H1 (cell line): ENCODE measurements around the gene BRMS1. TPM values are rescaled to one million over a fixed set of nuclear protein-coding genes. Genes with fewer than 3 reads are reported as not detected.

Experiments
- CTCF ChIA-PET: fragments of 300-600 bp; sonication (Branson Sonifier 250); formaldehyde crosslinking; loops from one replicate; lab custom pipeline; 2021; ENCODE audit not compliant: partially characterized antibody; lab: Charles Lee
- POLR2A ChIA-PET: fragments of 300-600 bp; sonication (Branson Sonifier 250); formaldehyde crosslinking; loops from one replicate; lab custom pipeline; 2021; ENCODE audit warnings: inconsistent platforms; ENCODE audit not compliant: partially characterized antibody; lab: Charles Lee
- DNase-seq, 2 experiments: peaks; one replicate each; pipeline versions ENCODE4 v3.0.0 to v3.0.0-alpha.2; 2010 to 2022; ENCODE audit warnings: low spot score in 2 of 2, low read depth in 1 of 2, mixed read lengths in 1 of 2
- FAIRE-seq: peaks from 2 replicates; lab custom pipeline; 2011; peaks lifted over from hg19 to GRCh38; lab: Jason Lieb, UNC
- H2AFZ ChIP-seq: 2 replicates; pipeline ENCODE4 v1.8.1; 2012; ENCODE audit warnings: low read length, inconsistent platforms
- H2AK5ac ChIP-seq: 2 replicates; pipeline ENCODE4 v1.6.1; 2013; ENCODE audit warnings: low read depth, low read length
- H2BK120ac ChIP-seq: replicated peaks from 2 replicates; pipeline ENCODE3; 2013; ENCODE audit warnings: low read depth, low read length, inconsistent platforms
- H2BK12ac ChIP-seq: 2 replicates; pipeline ENCODE4 v1.6.1; 2013; ENCODE audit warnings: low read depth, low read length
- H2BK15ac ChIP-seq: 2 replicates; pipeline ENCODE4 v1.6.1; 2013; ENCODE audit warnings: low read length
- H2BK20ac ChIP-seq: 2 replicates; pipeline ENCODE4 v1.6.1; 2013; ENCODE audit warnings: low read length
- H2BK5ac ChIP-seq: 2 replicates; pipeline ENCODE4 v1.6.1; 2013; ENCODE audit warnings: low read depth, low read length
- H3K14ac ChIP-seq: 2 replicates; pipeline ENCODE4 v1.6.1; 2013; ENCODE audit warnings: inconsistent platforms; ENCODE audit not compliant: insufficient read length
- H3K18ac ChIP-seq: 2 replicates; pipeline ENCODE4 v1.6.1; 2013; ENCODE audit warnings: low read length; ENCODE audit errors: extremely low read depth
- H3K23ac ChIP-seq: 2 replicates; pipeline ENCODE4 v1.6.1; 2013; ENCODE audit warnings: inconsistent platforms; ENCODE audit not compliant: insufficient read length
- H3K23me2 ChIP-seq: 2 replicates; pipeline ENCODE4 v1.6.1; 2013; ENCODE audit warnings: low read depth, low read length
- H3K27ac ChIP-seq: 2 replicates; pipeline ENCODE4 v1.6.1; 2011; ENCODE audit warnings: low read depth, low read length, inconsistent platforms
- H3K27me3 ChIP-seq, 4 experiments: replicated peaks in 1 of 4; 1 replicate in 1 of 4; 2 replicates in 3 of 4; pipeline versions ENCODE4 v1.6.1 to v1.8.1; 2011 to 2013; ENCODE audit warnings: low read length in 3 of 4, mild to moderate bottlenecking in 3 of 4, inconsistent platforms in 2 of 4, mixed read lengths in 2 of 4, moderate library complexity in 1 of 4; ENCODE audit not compliant: control insufficient read depth in 3 of 4, insufficient read depth in 3 of 4; ENCODE audit errors: extremely low read depth in 1 of 4
- H3K36me3 ChIP-seq, 4 experiments: 2 replicates each; pipeline versions ENCODE4 v1.6.1 to v1.8.1; 2011 to 2013; ENCODE audit warnings: mild to moderate bottlenecking in 4 of 4, low read length in 3 of 4, moderate library complexity in 2 of 4, control low read depth in 1 of 4, inconsistent platforms in 1 of 4; ENCODE audit not compliant: insufficient read depth in 4 of 4, control insufficient read depth in 2 of 4
- H3K4ac ChIP-seq: replicated peaks from 2 replicates; pipeline ENCODE3; 2013; ENCODE audit warnings: low read length, low read depth, mixed read lengths, inconsistent platforms; ENCODE audit not compliant: insufficient read length
- H3K4me1 ChIP-seq, 4 experiments: replicated peaks in 1 of 4; 1 replicate in 1 of 4; 2 replicates in 3 of 4; pipeline versions ENCODE4 v1.6.1 to v1.8.1; 2011 to 2013; ENCODE audit warnings: low read length in 3 of 4, inconsistent platforms in 2 of 4, mixed read lengths in 1 of 4; ENCODE audit not compliant: insufficient read depth in 4 of 4, control insufficient read depth in 3 of 4
- H3K4me2 ChIP-seq, 2 experiments: 2 replicates each; pipeline versions ENCODE4 v1.6.1 to v1.8.1; 2011 to 2013; ENCODE audit warnings: low read depth in 2 of 2, low read length in 2 of 2, control low read depth in 1 of 2, inconsistent platforms in 1 of 2, mild to moderate bottlenecking in 1 of 2; ENCODE audit not compliant: insufficient read depth in 1 of 2
- H3K4me3 ChIP-seq, 4 experiments: fragments of 200-600, 300-600 bp in 1 of 4; sonication (generic), shearing (Covaris generic), sonication (Bioruptor Twin) in 1 of 4; 2 replicates each; pipeline versions ENCODE4 v1.5.1 to v1.8.1; 2011 to 2016; ENCODE audit warnings: low read length in 4 of 4, low read depth in 3 of 4, control low read depth in 2 of 4, inconsistent platforms in 2 of 4, mild to moderate bottlenecking in 2 of 4, mixed read lengths in 1 of 4, moderate library complexity in 1 of 4; ENCODE audit not compliant: insufficient read depth in 2 of 4; ENCODE audit errors: extremely low read depth in 1 of 4
- H3K56ac ChIP-seq: replicated peaks from 2 replicates; pipeline ENCODE3; 2013; ENCODE audit warnings: low read depth, mild to moderate bottlenecking, mixed read lengths, low read length, inconsistent platforms; ENCODE audit not compliant: insufficient read length
- H3K79me1 ChIP-seq: 2 replicates; pipeline ENCODE4 v1.6.1; 2013; ENCODE audit warnings: low read depth, low read length, control low read depth
- H3K79me2 ChIP-seq, 2 experiments: 2 replicates each; pipeline versions ENCODE4 v1.6.1 to v1.8.1; 2012 to 2013; ENCODE audit warnings: low read length in 2 of 2, mild to moderate bottlenecking in 2 of 2, inconsistent platforms in 1 of 2; ENCODE audit not compliant: insufficient read depth in 2 of 2, control insufficient read depth in 1 of 2
- H3K9ac ChIP-seq, 4 experiments: replicated peaks in 1 of 4; 1 replicate in 1 of 4; 2 replicates in 3 of 4; pipeline versions ENCODE4 v1.6.1 to v1.8.1; 2011 to 2013; ENCODE audit warnings: low read depth in 3 of 4, low read length in 3 of 4, control low read depth in 2 of 4, mild to moderate bottlenecking in 2 of 4, moderate library complexity in 2 of 4, inconsistent platforms in 1 of 4; ENCODE audit errors: extremely low read depth in 1 of 4
- H3K9me3 ChIP-seq, 2 experiments: 2 replicates each; pipeline versions ENCODE4 v1.6.1 to v1.8.1; 2012 to 2013; ENCODE audit warnings: mild to moderate bottlenecking in 2 of 2, moderate library complexity in 2 of 2, control low read depth in 1 of 2, inconsistent platforms in 1 of 2, low read depth in 1 of 2, low read length in 1 of 2, mixed read lengths in 1 of 2; ENCODE audit not compliant: insufficient read depth in 2 of 2
- H4K20me1 ChIP-seq, 2 experiments: replicated peaks in 1 of 2; 2 replicates each; pipeline versions ENCODE3 to v1.8.1; 2011 to 2013; ENCODE audit warnings: inconsistent platforms in 2 of 2, low read length in 2 of 2, mild to moderate bottlenecking in 1 of 2; ENCODE audit not compliant: insufficient read depth in 2 of 2, control insufficient read depth in 1 of 2
- H4K5ac ChIP-seq: 2 replicates; pipeline ENCODE4 v1.6.1; 2013; ENCODE audit warnings: low read length, low read depth, mixed read lengths, inconsistent platforms; ENCODE audit not compliant: insufficient read length
- H4K8ac ChIP-seq: 2 replicates; pipeline ENCODE4 v1.8.0; 2013; ENCODE audit warnings: mild to moderate bottlenecking, moderate library complexity, low read length, inconsistent platforms; ENCODE audit not compliant: insufficient read depth; ENCODE audit errors: extremely low read depth
- H4K91ac ChIP-seq: replicated peaks from 2 replicates; pipeline ENCODE3; 2013; ENCODE audit warnings: low read length, mixed read lengths, inconsistent platforms; ENCODE audit not compliant: insufficient read length
- BCL11A ChIP-seq, 2 experiments: IDR thresholded peaks; one replicate each; pipeline ENCODE4 v1.6.1; 2011; ENCODE audit warnings: low read depth in 2 of 2, low read length in 2 of 2, mild to moderate bottlenecking in 2 of 2
- JUND ChIP-seq: IDR thresholded peaks from 2 replicates; pipeline ENCODE4 v1.6.1; 2011; ENCODE audit warnings: mild to moderate bottlenecking, improper control_type of control experiment, low read length
- KDM1A ChIP-seq: fragments of 200-600, 300-600 bp; sonication (generic); IDR thresholded peaks from 2 replicates; pipeline ENCODE4 v1.7.1; 2016; ENCODE audit warnings: mild to moderate bottlenecking, low read length, borderline replicate concordance
- KDM4A ChIP-seq: IDR thresholded peaks from one replicate; pipeline ENCODE4 v1.7.1; 2012; ENCODE audit warnings: low read depth, mild to moderate bottlenecking, moderate library complexity, low read length, inconsistent platforms; ENCODE audit not compliant: severe bottlenecking
- NANOG ChIP-seq: IDR thresholded peaks from 2 replicates; pipeline ENCODE4 v1.6.1; 2011; ENCODE audit warnings: low read length, low read depth, mild to moderate bottlenecking, inconsistent platforms; ENCODE audit not compliant: insufficient read depth, poor library complexity, severe bottlenecking
- PHF8 ChIP-seq: fragments of 200-600 bp; sonication (generic); conservative IDR thresholded peaks from 2 replicates; pipeline ENCODE4 v1.7.1; 2012; ENCODE audit warnings: low read depth, mild to moderate bottlenecking, inconsistent platforms, low read length, moderate library complexity
- POLR2A ChIP-seq, 2 experiments: IDR thresholded peaks; 1 replicate in 1 of 2; 2 replicates in 1 of 2; pipeline ENCODE4 v1.6.1; 2011; ENCODE audit warnings: low read depth in 2 of 2, low read length in 2 of 2, mild to moderate bottlenecking in 2 of 2; ENCODE audit errors: control extremely low read depth in 1 of 2
- SP4 ChIP-seq: IDR thresholded peaks from 2 replicates; pipeline ENCODE4 v1.6.1; 2012; ENCODE audit warnings: low read length, inconsistent platforms
- YY1 ChIP-seq: IDR thresholded peaks from 2 replicates; pipeline ENCODE4 v1.6.1; 2011; ENCODE audit warnings: low read depth, mild to moderate bottlenecking, low read length
- ZNF274 ChIP-seq: IDR thresholded peaks from 2 replicates; pipeline ENCODE4 v1.7.0; 2012; ENCODE audit warnings: low read length, borderline replicate concordance; ENCODE audit errors: extremely low read depth
- WGBS, 2 experiments: shearing (Covaris generic) in 1 of 2; methylation state at CpG; one replicate each; pipeline versions ENCODE4 v1.1.6 to v1.1.7; 2013 to 2015; ENCODE audit warnings: low lambda C conversion rate in 2 of 2, mixed read lengths in 2 of 2, inconsistent platforms in 1 of 2, low coverage in 1 of 2, missing lambda C conversion rate in 1 of 2; ENCODE audit not compliant: insufficient replicate concordance in 2 of 2, insufficient coverage in 1 of 2, insufficient read length in 1 of 2; ENCODE audit errors: extremely low coverage in 1 of 2, missing lambda C conversion rate in 1 of 2; 5-methylcytosine and 5-hydroxymethylcytosine counted together
- polyA plus RNA-seq, 7 experiments: library from polyadenylated mRNA; depleted of rRNA in 3 of 7; stranded (reverse) in 5 of 7; unstranded in 2 of 7; fragments of >200 nt in 5 of 7; fragments of 200-250 nt in 2 of 7; gene quantifications; 1 replicate in 5 of 7; 2 replicates in 1 of 7; 4 replicates in 1 of 7; pipeline versions ENCODE4 v1.2.1 to v1.2.3, GENCODE V29; 2011 to 2013; ENCODE audit warnings: missing spikeins in 2 of 7, mixed read lengths in 2 of 7
- total RNA-seq: library from RNA; stranded (reverse); fragmentation: NEBNext Ultra II Directional; extraction: Animal tissue kit (Norgen Biotek cat#: 25700); gene quantifications from 2 replicates; pipeline ENCODE4 v1.2.1, GENCODE V29; 2021
- TF ChIP-seq, protein P1 (sequence below): IDR thresholded peaks from 2 replicates; pipeline ENCODE4 v1.6.1; 2012; ENCODE audit warnings: inconsistent platforms

Gene BRMS1
- total and polyA plus RNA-seq, 2 of the 8 experiments (the other 6 are each of a cell fraction or from before 2014, with no cell fraction given) = 39.2 to 46.1 TPM

DNA sequence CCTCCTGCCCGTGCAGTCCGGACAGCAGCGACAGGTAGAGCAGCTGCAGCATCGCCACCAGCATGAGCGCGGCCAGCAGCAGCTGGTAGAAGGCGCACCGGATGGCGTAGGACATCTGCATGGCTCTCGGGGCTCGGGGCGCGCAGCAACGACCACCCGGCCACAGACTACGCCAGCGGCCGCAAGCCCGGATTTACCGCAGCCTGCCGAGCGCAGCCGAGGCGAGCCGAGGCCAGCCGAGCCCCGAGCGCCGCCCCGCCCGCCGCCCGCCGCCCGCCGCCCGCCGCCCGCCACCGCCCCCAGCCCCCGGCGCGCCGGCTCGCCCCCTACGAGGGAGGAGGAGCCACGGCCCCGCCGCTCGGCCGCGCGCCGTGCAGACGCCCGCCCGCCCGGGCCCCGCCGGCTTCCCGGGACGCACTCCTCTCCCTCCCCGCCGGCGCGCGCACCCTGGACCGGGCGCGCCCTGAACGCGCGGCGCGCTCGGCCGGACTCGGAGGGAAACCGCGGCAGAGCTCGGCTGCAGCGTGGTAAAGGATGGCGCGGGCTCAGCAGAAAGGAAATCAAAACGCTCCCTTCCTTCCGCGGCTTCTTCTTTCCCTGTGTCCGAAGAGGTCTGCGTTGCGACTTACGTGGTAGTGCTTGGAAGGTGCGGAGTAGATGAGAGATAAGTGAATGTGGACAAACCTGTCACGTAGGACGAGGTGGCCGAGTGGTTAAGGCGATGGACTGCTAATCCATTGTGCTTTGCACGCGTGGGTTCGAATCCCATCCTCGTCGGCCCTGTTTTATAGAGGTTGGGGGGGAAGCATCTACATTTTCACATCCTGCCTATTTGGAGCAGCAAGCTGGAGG lies 2.7 kb upstream of the BRMS1 start, which contains the start of gene B4GAT1:
Gene B4GAT1, minus strand, starts transcription at position 205 of the 852 bp plus-strand sequence. Its CDS starts 84 bp downstream, at position 121.
- Histone ChIP-seq H3K56ac (peak within 1 kb of the TSS; percentile 91), H2AFZ (peak within 1 kb of the TSS; percentile 84; the same call in 1 of the 2 replicates), H4K20me1 (peaks cover 3 to 4% of the 10 kb centered on the region in 2 experiments), H3K79me1 (no peaks in the 10 kb centered on the region; the same call in none of the 2 replicates), H3K27ac (peak within 1 kb of the TSS; percentile 69), H4K5ac (peak within 1 kb of the TSS; percentile 75), H3K9me3 (no peaks in the 10 kb centered on the region), H3K9ac (peak within 1 kb of the TSS; percentile 70 to 88 (median 80)), H3K27me3 (peaks cover 0 to 2% (median 0%) of the 10 kb centered on the region in 4 experiments; a peak in 3 of 7 replicates), H2BK15ac (peak within 1 kb of the TSS; percentile 31; the same call in 1 of the 2 replicates), H2BK5ac (peak within 1 kb of the TSS; percentile 57; the same call in 1 of the 2 replicates), H2BK12ac (peak within 1 kb of the TSS; percentile 52; the same call in 1 of the 2 replicates), H3K4ac (peak within 1 kb of the TSS; percentile 93), H4K91ac (peak within 1 kb of the TSS; percentile 82), H4K8ac (peak within 1 kb of the TSS; percentile 57), H3K23ac (no peak within 1 kb of the TSS), H3K14ac (no peak within 1 kb of the TSS), H3K36me3 (no peaks in the 10 kb centered on the region), H2BK20ac (no peak within 1 kb of the TSS), H3K23me2 (peaks cover 21% of the 10 kb centered on the region), H3K18ac (peak within 1 kb of the TSS; percentile 55), H3K4me2 (peak within 1 kb of the TSS; percentile 80 to 99), H3K79me2 (peaks cover 0 to 14% of the 10 kb centered on the region in 2 experiments; a peak in 2 of 4 replicates), H3K4me1 (peaks cover 0 to 15% (median 9%) of the 10 kb centered on the region in 4 experiments; a peak in 6 of 7 replicates), H2BK120ac (peak within 1 kb of the TSS; percentile 10), H3K4me3 (peak within 1 kb of the TSS; percentile 55 to 89 (median 82)), H2AK5ac (no peak within 1 kb of the TSS; the same call in 1 of the 2 replicates)
- WGBS, 2 experiments = 1% methylated on average over 48 of the region's 101 CpGs; no CpG with 5 or more reads in 1 of the 2 experiments
- DNase-seq (peak; percentile 74 to 84), FAIRE-seq (no peak)
- ChIA-PET CTCF (interaction anchor here (0.6 to 3.9 kb wide), 10 partner anchors 12 to 42 kb away, joined by 3 to 27 read pairs (median 6); partner anchors contain the start of gene RIN1), POLR2A (interaction anchor here (0.5 to 28.7 kb wide), 16 partner anchors 10 to 826 kb away, joined by 3 to 487 read pairs (median 4); partner anchors contain the start of genes RIN1 and SLC29A2)
- TF ChIP-seq KDM4A (peak; percentile 84), JUND (no peak), PHF8 (peak; percentile 83), NANOG (no peak), YY1 (no peak), KDM1A (no peak), SP4 (peak; percentile 34; the same call in 1 of the 2 replicates), BCL11A (IDR thresholded peaks at IDR 0.05; ENCODE audit: low read depth in 2 of 2, low read length in 2 of 2) (no peak), ZNF274 (no peak), POLR2A (IDR thresholded peaks at IDR 0.05; ENCODE audit: control extremely low read depth in 1 of 2, low read depth in 2 of 2, low read length in 2 of 2) (peak; percentile 51 to 69)
- TF ChIP-seq, protein P1, sequence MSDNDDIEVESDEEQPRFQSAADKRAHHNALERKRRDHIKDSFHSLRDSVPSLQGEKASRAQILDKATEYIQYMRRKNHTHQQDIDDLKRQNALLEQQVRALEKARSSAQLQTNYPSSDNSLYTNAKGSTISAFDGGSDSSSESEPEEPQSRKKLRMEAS = peak; percentile 55
